ENCODE data around the gene RPS15A. TPM values are rescaled to one million over a fixed set of nuclear protein-coding genes. Genes with fewer than 3 reads are reported as not detected.
A peak's percentile ranks its signal among the peaks of the same experiment; 100 is the strongest.

RPS15A gene
- total RNA-seq, 1 donor from 2014 or later, result 1,259 TPM

GRCh38 chr16:18803569-18804462, 13.7 kb upstream of the RPS15A start:
- no peak for DNase-seq (ENCODE audit: extremely low spot score, unreplicated experiment)
- TF ChIP-seq, protein P1, sequence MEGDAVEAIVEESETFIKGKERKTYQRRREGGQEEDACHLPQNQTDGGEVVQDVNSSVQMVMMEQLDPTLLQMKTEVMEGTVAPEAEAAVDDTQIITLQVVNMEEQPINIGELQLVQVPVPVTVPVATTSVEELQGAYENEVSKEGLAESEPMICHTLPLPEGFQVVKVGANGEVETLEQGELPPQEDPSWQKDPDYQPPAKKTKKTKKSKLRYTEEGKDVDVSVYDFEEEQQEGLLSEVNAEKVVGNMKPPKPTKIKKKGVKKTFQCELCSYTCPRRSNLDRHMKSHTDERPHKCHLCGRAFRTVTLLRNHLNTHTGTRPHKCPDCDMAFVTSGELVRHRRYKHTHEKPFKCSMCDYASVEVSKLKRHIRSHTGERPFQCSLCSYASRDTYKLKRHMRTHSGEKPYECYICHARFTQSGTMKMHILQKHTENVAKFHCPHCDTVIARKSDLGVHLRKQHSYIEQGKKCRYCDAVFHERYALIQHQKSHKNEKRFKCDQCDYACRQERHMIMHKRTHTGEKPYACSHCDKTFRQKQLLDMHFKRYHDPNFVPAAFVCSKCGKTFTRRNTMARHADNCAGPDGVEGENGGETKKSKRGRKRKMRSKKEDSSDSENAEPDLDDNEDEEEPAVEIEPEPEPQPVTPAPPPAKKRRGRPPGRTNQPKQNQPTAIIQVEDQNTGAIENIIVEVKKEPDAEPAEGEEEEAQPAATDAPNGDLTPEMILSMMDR (IDR thresholded peaks at IDR 0.05), result no peak
- Mint-ChIP-seq H3K4me3 (ENCODE audit: unreplicated experiment) (no peak overlapping the region), H3K4me1 (ENCODE audit: unreplicated experiment) (peaks cover 53% of the 10 kb centered on the region), H3K27ac (ENCODE audit: unreplicated experiment) (peak overlapping the region; percentile 99), H3K9me3 (ENCODE audit: unreplicated experiment) (no peaks in the 10 kb centered on the region), H3K36me3 (ENCODE audit: unreplicated experiment) (peaks cover 9% of the 10 kb centered on the region), H3K27me3 (ENCODE audit: unreplicated experiment) (no peaks in the 10 kb centered on the region)

DNA sequence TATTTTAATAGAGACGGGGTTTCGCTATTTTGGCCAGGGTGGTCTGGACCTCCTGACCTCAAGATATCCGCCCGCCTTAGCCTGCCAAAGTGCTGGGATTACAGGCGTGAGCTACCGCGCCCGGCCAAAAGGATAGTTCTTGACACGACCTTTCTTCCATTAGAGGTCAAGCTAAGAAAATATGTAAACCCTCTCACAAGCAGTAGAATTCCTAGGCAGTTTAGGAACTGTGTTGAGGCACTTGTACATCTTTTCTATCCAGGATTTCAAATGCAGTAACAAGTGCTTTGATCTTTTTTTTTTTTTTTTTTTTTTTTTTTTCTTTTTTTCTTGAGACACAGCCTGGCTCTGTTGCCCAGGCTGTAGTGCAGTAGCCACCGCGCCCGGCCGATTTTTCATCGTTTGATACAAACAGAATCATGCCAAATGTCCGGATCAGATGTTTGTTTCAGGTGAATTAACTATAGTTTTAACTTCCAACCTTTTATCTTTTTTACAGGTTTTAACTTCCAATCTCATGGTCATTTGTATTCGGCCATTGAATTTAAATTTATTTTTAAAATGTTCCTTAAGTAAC, 12.7 kb upstream of the RPS15A start:
- no peak for DNase-seq (ENCODE audit: extremely low spot score, unreplicated experiment)
- Mint-ChIP-seq H3K9me3 (ENCODE audit: unreplicated experiment) (no peaks in the 10 kb centered on the region), H3K27ac (ENCODE audit: unreplicated experiment) (peak overlapping the region; percentile 99), H3K27me3 (ENCODE audit: unreplicated experiment) (no peaks in the 10 kb centered on the region), H3K4me1 (ENCODE audit: unreplicated experiment) (peaks cover 62% of the 10 kb centered on the region), H3K36me3 (ENCODE audit: unreplicated experiment) (peaks cover 4% of the 10 kb centered on the region), H3K4me3 (ENCODE audit: unreplicated experiment) (peak overlapping the region; percentile 96)
- TF ChIP-seq, protein P1 (IDR thresholded peaks at IDR 0.05), result no peak

GRCh38 chr16:18801145-18801972, 11.2 kb upstream of the RPS15A start, which contains the start of gene ARL6IP1:
ARL6IP1 (minus strand) TSS chr16:18801549; CDS start chr16:18801466, 83 bp downstream.
- Mint-ChIP-seq H3K27ac (ENCODE audit: unreplicated experiment) (peak within 1 kb of the TSS; percentile 99), H3K9me3 (ENCODE audit: unreplicated experiment) (no peaks in the 10 kb centered on the region), H3K36me3 (ENCODE audit: unreplicated experiment) (peaks cover 12% of the 10 kb centered on the region), H3K4me1 (ENCODE audit: unreplicated experiment) (peaks cover 64% of the 10 kb centered on the region), H3K27me3 (ENCODE audit: unreplicated experiment) (no peaks in the 10 kb centered on the region), H3K4me3 (ENCODE audit: unreplicated experiment) (peak within 1 kb of the TSS; percentile 96)
- peak; percentile 100 for DNase-seq (ENCODE audit: extremely low spot score, unreplicated experiment)
- TF ChIP-seq, protein P1 (IDR thresholded peaks at IDR 0.05), result peak; percentile 95

DNA sequence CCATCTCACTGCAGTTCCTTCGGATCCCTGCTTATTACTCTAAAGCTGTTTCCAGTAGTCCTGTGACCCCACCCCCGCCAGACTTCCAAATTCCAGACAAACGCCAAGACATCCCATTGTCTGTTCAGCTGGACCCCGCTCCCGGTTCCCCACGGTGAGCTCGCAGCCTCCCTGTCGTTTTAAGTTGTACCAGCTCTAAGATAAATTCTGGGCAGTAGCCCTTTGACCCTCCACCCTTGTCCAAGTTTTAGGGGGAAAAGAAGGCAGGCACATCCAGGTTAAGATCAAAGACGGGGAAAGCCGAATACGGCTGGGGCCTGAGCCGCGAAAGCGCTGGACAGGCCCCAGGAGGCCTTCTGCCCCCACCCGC, 10.6 kb upstream of the RPS15A start:
- Mint-ChIP-seq H3K9me3 (ENCODE audit: unreplicated experiment) (no peaks in the 10 kb centered on the region), H3K27ac (ENCODE audit: unreplicated experiment) (peak overlapping the region; percentile 99), H3K4me3 (ENCODE audit: unreplicated experiment) (peak overlapping the region; percentile 96), H3K36me3 (ENCODE audit: unreplicated experiment) (peaks cover 13% of the 10 kb centered on the region), H3K4me1 (ENCODE audit: unreplicated experiment) (peaks cover 64% of the 10 kb centered on the region), H3K27me3 (ENCODE audit: unreplicated experiment) (no peaks in the 10 kb centered on the region)
- TF ChIP-seq, protein P1 (IDR thresholded peaks at IDR 0.05), result no peak
- no peak for DNase-seq (ENCODE audit: extremely low spot score, unreplicated experiment)

All from osteocyte (in vitro differentiated cells).